K562 (cell line): ENCODE data around the gene PXK. TPM values are rescaled to one million over a fixed set of nuclear protein-coding genes. Genes with fewer than 3 reads are reported as not detected.

Experiments
- ATAC-seq: fragments of 200-7000 bp; cut with Tn5 transposase; 3 replicates; pipeline ENCODE4 v1.9.1; 2020; ENCODE audit warnings: moderate library complexity
- BruUV-seq: library from RNA; stranded (reverse); fragments of 400-500 nt; replicated peaks from 2 replicates; lab custom pipeline; 2021; lab: Mats Ljungman, UMichigan
- CTCF ChIA-PET: fragments of 300-600 bp; formaldehyde crosslinking; extraction: SDS; loops from one replicate; lab custom pipeline; 2021; ENCODE audit warnings: low intra/inter-chr PET ratio; lab: Yijun Ruan, JAX
- POLR2A ChIA-PET: fragments of 300-600, 350-650 bp; sonication (Branson Sonifier 250); formaldehyde crosslinking; extraction: SDS; loops from one replicate; lab custom pipeline; 2021; ENCODE audit warnings: antibody characterized with exemption, inconsistent platforms; lab: Yijun Ruan, JAX
- DNase-seq, 4 experiments: peaks; one replicate each; pipeline versions ENCODE4 v3.0.0 to v3.0.0-alpha.2; 2011 to 2018; ENCODE audit warnings: low spot score in 3 of 4, mixed read lengths in 3 of 4; ENCODE audit errors: extremely low read depth in 1 of 4
- FAIRE-seq: peaks from 2 replicates; lab custom pipeline; 2011; peaks lifted over from hg19 to GRCh38; lab: Jason Lieb, UNC
- H2AFZ ChIP-seq: 2 replicates; pipeline ENCODE4 v1.6.0; 2011; ENCODE audit warnings: low read depth, low read length, control low read depth, inconsistent platforms
- H3K27ac ChIP-seq: fragments of 200-600 bp; 3 replicates; pipeline ENCODE4 v1.8.0; 2011; ENCODE audit warnings: low read depth, mild to moderate bottlenecking, control low read depth, inconsistent platforms, low read length, moderate library complexity, mixed read lengths; ENCODE audit errors: extremely low read depth
- H3K27me3 ChIP-seq, 2 experiments: fragments of 300-600 bp in 1 of 2; 2 replicates in 1 of 2; 3 replicates in 1 of 2; pipeline versions ENCODE4 v1.6.0 to v1.8.0; 2011; ENCODE audit warnings: inconsistent platforms in 2 of 2, low read length in 2 of 2, mild to moderate bottlenecking in 1 of 2, mixed read lengths in 1 of 2, moderate library complexity in 1 of 2; ENCODE audit not compliant: control insufficient read depth in 2 of 2, insufficient read depth in 2 of 2
- H3K36me3 ChIP-seq: fragments of 300-600 bp; 3 replicates; pipeline ENCODE4 v1.8.0; 2011; ENCODE audit warnings: mild to moderate bottlenecking, low read length, inconsistent platforms; ENCODE audit not compliant: control insufficient read depth, insufficient read depth
- H3K4me1 ChIP-seq, 2 experiments: fragments of 200-600 bp in 1 of 2; replicated peaks in 1 of 2; 2 replicates in 1 of 2; 3 replicates in 1 of 2; pipeline versions ENCODE4 v1.5.1 to v1.8.0; 2011; ENCODE audit warnings: inconsistent platforms in 2 of 2, low read length in 2 of 2, mild to moderate bottlenecking in 1 of 2, mixed read lengths in 1 of 2, moderate library complexity in 1 of 2; ENCODE audit not compliant: control insufficient read depth in 2 of 2, insufficient read depth in 2 of 2
- H3K4me2 ChIP-seq: 2 replicates; pipeline ENCODE4 v1.6.1; 2011; ENCODE audit warnings: low read length, control low read depth, inconsistent platforms, mixed read lengths; ENCODE audit not compliant: insufficient read depth
- H3K4me3 ChIP-seq: fragments of 200-600 bp; sonication (generic), shearing (Covaris generic); 2 replicates; pipeline ENCODE4 v1.5.1; 2016; ENCODE audit warnings: control low read depth, inconsistent platforms
- H3K79me2 ChIP-seq: fragments of 200-600 bp; 3 replicates; pipeline ENCODE4 v1.8.0; 2011; ENCODE audit warnings: low read length, inconsistent platforms; ENCODE audit not compliant: control insufficient read depth, insufficient read depth
- H3K9ac ChIP-seq, 2 experiments: 2 replicates each; pipeline versions ENCODE4 v1.6.0 to v1.6.1; 2011; ENCODE audit warnings: low read depth in 2 of 2, low read length in 2 of 2, control low read depth in 1 of 2, inconsistent platforms in 1 of 2, mild to moderate bottlenecking in 1 of 2, mixed read lengths in 1 of 2; ENCODE audit not compliant: insufficient read depth in 1 of 2
- H3K9me1 ChIP-seq: one replicate; pipeline ENCODE4 v1.6.0; 2011; ENCODE audit warnings: inconsistent platforms, mild to moderate bottlenecking, low read length, moderate library complexity; ENCODE audit not compliant: control insufficient read depth, insufficient read depth
- H3K9me3 ChIP-seq: replicated peaks from 2 replicates; pipeline ENCODE4 v1.5.1; 2011; ENCODE audit warnings: low read depth, low read length, inconsistent platforms; ENCODE audit not compliant: control insufficient read depth, insufficient read depth
- H4K20me1 ChIP-seq: replicated peaks from 2 replicates; pipeline ENCODE4 v1.6.1; 2011; ENCODE audit warnings: low read length, inconsistent platforms, mixed read lengths; ENCODE audit not compliant: control insufficient read depth, insufficient read depth
- FOXA3 ChIP-seq, 2 experiments: fragments of 450-650 bp in 1 of 2; sonication (generic) in 1 of 2; formaldehyde crosslinking; IDR thresholded peaks in 1 of 2; conservative IDR thresholded peaks in 1 of 2; 2 replicates each; pipeline versions ENCODE4 v1.4.0 to v1.8.0; 2020 to 2022; ENCODE audit warnings: mild to moderate bottlenecking in 2 of 2, missing genetic modification reagents in 1 of 2
- FOXP4 ChIP-seq: sonication (generic); formaldehyde crosslinking; IDR thresholded peaks from 2 replicates; pipeline ENCODE4 v1.8.0; 2022; ENCODE audit warnings: mild to moderate bottlenecking, missing genetic modification reagents, borderline replicate concordance
- NR2F6 ChIP-seq: fragments of 450-650 bp; formaldehyde crosslinking; IDR thresholded peaks from 2 replicates; pipeline ENCODE4 v1.4.0; 2020; ENCODE audit warnings: mild to moderate bottlenecking
- PURB ChIP-seq: sonication (generic); formaldehyde crosslinking; IDR thresholded peaks from 2 replicates; pipeline ENCODE4 v1.9.0; 2021; ENCODE audit warnings: low read depth, mild to moderate bottlenecking, missing genetic modification reagents
- SIN3B ChIP-seq: fragments of 450-650 bp; IDR thresholded peaks from 2 replicates; pipeline ENCODE4 v1.6.1; 2017; ENCODE audit warnings: low read depth, mild to moderate bottlenecking, moderate library complexity
- TAF15 ChIP-seq: fragments of 200-400 bp; formaldehyde crosslinking; IDR thresholded peaks from 2 replicates; pipeline ENCODE4 v1.6.1; 2017; ENCODE audit warnings: mild to moderate bottlenecking, low read depth, low read length, moderate library complexity
- TAF7 ChIP-seq: fragments of 450-650 bp; IDR thresholded peaks from 2 replicates; pipeline ENCODE4 v1.6.1; 2016; ENCODE audit warnings: missing genetic modification characterization, missing compliant biosample characterization
- ZNF224 ChIP-seq: sonication (generic); formaldehyde crosslinking; IDR thresholded peaks from 2 replicates; pipeline ENCODE4 v1.8.0; 2022; ENCODE audit warnings: mild to moderate bottlenecking, missing genetic modification reagents
- ZNF431 ChIP-seq: sonication (generic); formaldehyde crosslinking; IDR thresholded peaks from 2 replicates; pipeline ENCODE4 v1.8.0; 2022; ENCODE audit warnings: mild to moderate bottlenecking, missing genetic modification reagents
- ZNF644 ChIP-seq: fragments of 200-800 bp; sonication (Bioruptor generic); IDR thresholded peaks from 2 replicates; pipeline ENCODE4 v1.6.1; 2016; ENCODE audit warnings: low read depth, missing genetic modification characterization, missing compliant biosample characterization
- WGBS: fragments of 100-300 bp; shearing (Covaris generic); methylation state at CpG from one replicate; pipeline ENCODE4 v1.1.6; 2016; ENCODE audit warnings: low coverage, mixed read lengths; ENCODE audit not compliant: insufficient coverage; ENCODE audit errors: missing lambda C conversion rate; 5-methylcytosine and 5-hydroxymethylcytosine counted together
- in situ Hi-C: fragments of 300-500 bp; cut with MboI; formaldehyde crosslinking; loops from 4 replicates; pipeline ENCODE4 v1.15.0; 2018; ENCODE audit warnings: inconsistent platforms, mixed read lengths
- intact Hi-C: fragments of 100-400 bp; cut with micrococcal nuclease; formaldehyde crosslinking; loops from 2 replicates; pipeline ENCODE4 v1.14.2; 2022
- polyA plus RNA-seq, 8 experiments: library from polyadenylated mRNA; depleted of rRNA in 4 of 8; stranded (reverse) in 5 of 8; unstranded in 3 of 8; fragments of >200 nt; fragmentation: Nextera tagmentation in 2 of 8; fragmentation: Illumina TruSeq in 1 of 8; extraction: Ambion mirVana in 2 of 8; extraction: Trizol in 1 of 8; gene quantifications; 2 replicates each; pipeline versions ENCODE4 v1.2.1 to v1.2.3, GENCODE V29; 2011 to 2014; ENCODE audit warnings: inconsistent platforms in 1 of 8, missing spikeins in 1 of 8
- total RNA-seq, 7 experiments: library from RNA; depleted of rRNA in 6 of 7; stranded (reverse); fragments of >200 nt in 6 of 7; fragmentation: Illumina TruSeq in 2 of 7; extraction: Trizol in 2 of 7; gene quantifications; 2 replicates each; pipeline versions ENCODE4 v1.2.1 to v1.2.3, GENCODE V29; 2011 to 2021; ENCODE audit warnings: low replicate concordance in 1 of 7
- TF ChIP-seq, protein P1 (sequence below): IDR thresholded peaks from 2 replicates; pipeline ENCODE4 v1.6.1; 2011; ENCODE audit warnings: borderline replicate concordance, low read depth, mild to moderate bottlenecking, moderate library complexity, low read length; ENCODE audit not compliant: insufficient read depth, poor library complexity, severe bottlenecking
- TF ChIP-seq, protein P2 (sequence below): fragments of 250-450 bp; sonication (Bioruptor Pico); IDR thresholded peaks from 2 replicates; pipeline ENCODE4 v1.6.1; 2021; ENCODE audit warnings: mild to moderate bottlenecking
- TF ChIP-seq, protein P3 (sequence below): fragments of 450-650 bp; IDR thresholded peaks from 2 replicates; pipeline ENCODE4 v1.6.1; 2018; ENCODE audit warnings: mild to moderate bottlenecking, low read depth; ENCODE audit not compliant: partially characterized antibody
- TF ChIP-seq, protein P4 (sequence below), 3 experiments: IDR thresholded peaks in 2 of 3; conservative IDR thresholded peaks in 1 of 3; 2 replicates each; pipeline ENCODE4 v1.5.1; 2011 to 2012; ENCODE audit warnings: low read length in 3 of 3, mild to moderate bottlenecking in 3 of 3, control low read depth in 2 of 3, improper control_type of control experiment in 1 of 3, inconsistent platforms in 1 of 3, low read depth in 1 of 3, mixed read lengths in 1 of 3, moderate library complexity in 1 of 3; ENCODE audit not compliant: insufficient read depth in 2 of 3

The PXK gene
- total and polyA plus RNA-seq, 9 of the 15 experiments (the other 6 are each of a cell fraction or from before 2014, with no cell fraction given), result 3.3 to 19.9 (median 11.3) TPM

DNA sequence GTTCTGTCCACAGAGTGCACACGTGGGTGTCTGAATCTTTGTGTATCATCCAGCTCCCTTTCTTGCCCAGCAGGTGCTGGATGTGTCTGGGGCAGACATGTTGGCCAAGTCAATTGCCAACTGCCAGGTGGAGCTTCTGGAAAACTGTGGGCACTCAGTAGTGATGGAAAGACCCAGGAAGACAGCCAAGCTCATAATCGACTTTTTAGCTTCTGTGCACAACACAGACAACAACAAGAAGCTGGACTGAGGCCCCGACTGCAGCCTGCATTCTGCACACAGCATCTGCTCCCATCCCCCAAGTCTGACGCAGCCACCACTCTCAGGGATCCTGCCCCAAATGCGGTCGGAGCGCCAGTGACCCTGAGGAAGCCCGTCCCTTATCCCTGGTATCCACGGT lies 39.2 kb upstream of the PXK start:
- DNase-seq, result no peak
- H3K9me1 ChIP-seq, result no peaks in the 10 kb centered on the region
- no peaks in the 10 kb centered on the region for H3K9me3 ChIP-seq
- POLR2A ChIA-PET, result interaction anchor here (1.0 kb wide), 1 partner anchor 12 kb away, joined by 3 read pairs; the partner anchor contains the start of genes HTD2 and RPP14
- H3K4me3 ChIP-seq, result no peak overlapping the region
- no peak overlapping the region for H2AFZ ChIP-seq
- H3K79me2 ChIP-seq, result no peaks in the 10 kb centered on the region
- WGBS, result 22% methylated on average over 7 of the region's 9 CpGs
- H3K36me3 ChIP-seq, result no peaks in the 10 kb centered on the region
- H3K27ac ChIP-seq, result no peak overlapping the region
- H3K27me3 ChIP-seq, result peaks cover 0 to 19% of the 10 kb centered on the region in 2 experiments; a peak in 2 of 5 replicates
- in situ Hi-C loops, result no loop called here
- H4K20me1 ChIP-seq, result no peaks in the 10 kb centered on the region
- BruUV-seq, result no TSS peak
- ATAC-seq, result no peak
- no peak overlapping the region for H3K9ac ChIP-seq
- FAIRE-seq, result no peak
- intact Hi-C loops, result no loop called here
- H3K4me2 ChIP-seq, result no peak overlapping the region
- no peaks in the 10 kb centered on the region for H3K4me1 ChIP-seq
- CTCF ChIA-PET, result no interaction called here
- TF ChIP-seq FOXP4 (CRISPR knock-in tag) (no peak), TAF7 (tag) (no peak), TAF15 (no peak), SIN3B (no peak), NR2F6 (no peak), FOXA3 (CRISPR knock-in tag; conservative IDR thresholded peaks at IDR 0.05 in 1 of 2, IDR thresholded peaks at IDR 0.05 in 1 of 2) (no peak), ZNF224 (CRISPR knock-in tag) (no peak), PURB (CRISPR knock-in tag) (no peak), ZNF431 (no peak), ZNF644 (no peak)
- TF ChIP-seq, protein P1, sequence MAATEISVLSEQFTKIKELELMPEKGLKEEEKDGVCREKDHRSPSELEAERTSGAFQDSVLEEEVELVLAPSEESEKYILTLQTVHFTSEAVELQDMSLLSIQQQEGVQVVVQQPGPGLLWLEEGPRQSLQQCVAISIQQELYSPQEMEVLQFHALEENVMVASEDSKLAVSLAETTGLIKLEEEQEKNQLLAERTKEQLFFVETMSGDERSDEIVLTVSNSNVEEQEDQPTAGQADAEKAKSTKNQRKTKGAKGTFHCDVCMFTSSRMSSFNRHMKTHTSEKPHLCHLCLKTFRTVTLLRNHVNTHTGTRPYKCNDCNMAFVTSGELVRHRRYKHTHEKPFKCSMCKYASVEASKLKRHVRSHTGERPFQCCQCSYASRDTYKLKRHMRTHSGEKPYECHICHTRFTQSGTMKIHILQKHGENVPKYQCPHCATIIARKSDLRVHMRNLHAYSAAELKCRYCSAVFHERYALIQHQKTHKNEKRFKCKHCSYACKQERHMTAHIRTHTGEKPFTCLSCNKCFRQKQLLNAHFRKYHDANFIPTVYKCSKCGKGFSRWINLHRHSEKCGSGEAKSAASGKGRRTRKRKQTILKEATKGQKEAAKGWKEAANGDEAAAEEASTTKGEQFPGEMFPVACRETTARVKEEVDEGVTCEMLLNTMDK, result no peak
- TF ChIP-seq, protein P2, sequence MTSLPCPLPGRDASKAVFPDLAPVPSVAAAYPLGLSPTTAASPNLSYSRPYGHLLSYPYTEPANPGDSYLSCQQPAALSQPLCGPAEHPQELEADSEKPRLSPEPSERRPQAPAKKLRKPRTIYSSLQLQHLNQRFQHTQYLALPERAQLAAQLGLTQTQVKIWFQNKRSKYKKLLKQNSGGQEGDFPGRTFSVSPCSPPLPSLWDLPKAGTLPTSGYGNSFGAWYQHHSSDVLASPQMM, result no peak
- TF ChIP-seq, protein P3, sequence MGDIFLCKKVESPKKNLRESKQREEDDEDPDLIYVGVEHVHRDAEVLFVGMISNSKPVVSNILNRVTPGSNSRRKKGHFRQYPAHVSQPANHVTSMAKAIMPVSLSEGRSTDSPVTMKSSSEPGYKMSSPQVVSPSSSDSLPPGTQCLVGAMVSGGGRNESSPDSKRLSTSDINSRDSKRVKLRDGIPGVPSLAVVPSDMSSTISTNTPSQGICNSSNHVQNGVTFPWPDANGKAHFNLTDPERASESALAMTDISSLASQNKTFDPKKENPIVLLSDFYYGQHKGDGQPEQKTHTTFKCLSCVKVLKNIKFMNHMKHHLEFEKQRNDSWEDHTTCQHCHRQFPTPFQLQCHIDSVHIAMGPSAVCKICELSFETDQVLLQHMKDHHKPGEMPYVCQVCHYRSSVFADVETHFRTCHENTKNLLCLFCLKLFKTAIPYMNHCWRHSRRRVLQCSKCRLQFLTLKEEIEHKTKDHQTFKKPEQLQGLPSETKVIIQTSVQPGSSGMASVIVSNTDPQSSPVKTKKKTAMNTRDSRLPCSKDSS, result no peak
- TF ChIP-seq, protein P4, sequence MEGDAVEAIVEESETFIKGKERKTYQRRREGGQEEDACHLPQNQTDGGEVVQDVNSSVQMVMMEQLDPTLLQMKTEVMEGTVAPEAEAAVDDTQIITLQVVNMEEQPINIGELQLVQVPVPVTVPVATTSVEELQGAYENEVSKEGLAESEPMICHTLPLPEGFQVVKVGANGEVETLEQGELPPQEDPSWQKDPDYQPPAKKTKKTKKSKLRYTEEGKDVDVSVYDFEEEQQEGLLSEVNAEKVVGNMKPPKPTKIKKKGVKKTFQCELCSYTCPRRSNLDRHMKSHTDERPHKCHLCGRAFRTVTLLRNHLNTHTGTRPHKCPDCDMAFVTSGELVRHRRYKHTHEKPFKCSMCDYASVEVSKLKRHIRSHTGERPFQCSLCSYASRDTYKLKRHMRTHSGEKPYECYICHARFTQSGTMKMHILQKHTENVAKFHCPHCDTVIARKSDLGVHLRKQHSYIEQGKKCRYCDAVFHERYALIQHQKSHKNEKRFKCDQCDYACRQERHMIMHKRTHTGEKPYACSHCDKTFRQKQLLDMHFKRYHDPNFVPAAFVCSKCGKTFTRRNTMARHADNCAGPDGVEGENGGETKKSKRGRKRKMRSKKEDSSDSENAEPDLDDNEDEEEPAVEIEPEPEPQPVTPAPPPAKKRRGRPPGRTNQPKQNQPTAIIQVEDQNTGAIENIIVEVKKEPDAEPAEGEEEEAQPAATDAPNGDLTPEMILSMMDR (IDR thresholded peaks at IDR 0.05 in 2 of 3, conservative IDR thresholded peaks at IDR 0.05 in 1 of 3; ENCODE audit: insufficient read depth in 2 of 3, low read depth in 1 of 3, low read length in 3 of 3), result no peak
